Measurements from ENCODE around the gene SZT2. TPM values are rescaled to one million over a fixed set of nuclear protein-coding genes. Genes with fewer than 3 reads are reported as not detected.
"Not testable (repeated sequence)": the region's sequence is repeated elsewhere in the genome, so short reads cannot be mapped to it uniquely, and the experiment has no call there.

The SZT2 gene
- total and polyA plus RNA-seq, 2 of the 4 experiments (the other 2 are of a cell fraction) = 9.5 to 14.3 TPM

- Histone ChIP-seq H3K9me1 (ENCODE audit: insufficient read depth, low read length) (peaks cover 26% of the 10 kb centered on the region), H3K27ac (ENCODE audit: insufficient read depth, low read length) (peak overlapping the region; percentile 96), H3K4me1 (ENCODE audit: control insufficient read depth, insufficient read depth, low read length) (peaks cover 21% of the 10 kb centered on the region), H2BK120ac (ENCODE audit: low read depth, low read length) (peak overlapping the region; percentile 100), H2BK15ac (ENCODE audit: low read depth, low read length) (peak overlapping the region; percentile 97), H3K18ac (ENCODE audit: low read depth, low read length) (peak overlapping the region; percentile 98), H4K5ac (ENCODE audit: low read depth, low read length) (peak overlapping the region; percentile 79), H2AK5ac (ENCODE audit: low read depth, low read length) (peak overlapping the region; percentile 100), H3K79me1 (ENCODE audit: low read depth in 1 of 2, low read length in 2 of 2) (peaks cover 0 to 17% of the 10 kb centered on the region in 2 experiments; a peak in 3 of 4 replicates), H4K8ac (ENCODE audit: low read depth in 2 of 2, low read length in 2 of 2) (peak overlapping the region; percentile 98 to 100), H3K14ac (replicated peaks; ENCODE audit: low read depth, low read length) (peak overlapping the region; percentile 99), H2BK20ac (ENCODE audit: low read depth, low read length) (peak overlapping the region; percentile 100), H3K4me2 (ENCODE audit: low read depth, low read length) (peak overlapping the region; percentile 2; the same call in 1 of the 2 replicates), H2BK5ac (ENCODE audit: low read depth, low read length, poor library complexity, severe bottlenecking) (peak overlapping the region; percentile 98), H3K23ac (ENCODE audit: low read depth, low read length) (peak overlapping the region; percentile 96), H4K91ac (ENCODE audit: insufficient read depth, low read depth, low read length) (peak overlapping the region; percentile 100), H3K56ac (ENCODE audit: extremely low read depth, insufficient read depth, low read length) (peak overlapping the region; percentile 95), H3K4ac (ENCODE audit: low read depth, low read length) (peak overlapping the region; percentile 100), H2AK9ac (replicated peaks; ENCODE audit: low read depth, low read length, poor library complexity) (peak overlapping the region; percentile 95)
- H3K27me3 ChIP-seq (ENCODE audit: control insufficient read depth, insufficient read depth, low read length); H3K9me3 ChIP-seq (ENCODE audit: control insufficient read depth, insufficient read depth, low read length); H4K20me1 ChIP-seq (ENCODE audit: insufficient read depth, low read length); BruUV-seq (replicated peaks); intact Hi-C loops (cut with micrococcal nuclease); dilution Hi-C loops (cut with HindIII; ENCODE audit: low sequenced_read_pairs, unreplicated experiment); CTCF ChIA-PET; H3K36me3 ChIP-seq (ENCODE audit: control insufficient read depth, insufficient read depth, low read length); in situ Hi-C loops (cut with MboI; ENCODE audit: low sequenced_read_pairs); H3K9ac ChIP-seq (ENCODE audit: low read depth, low read length); H2AFZ ChIP-seq (replicated peaks; ENCODE audit: low read length, poor library complexity); POLR2A ChIA-PET (ENCODE audit: unreplicated experiment); H3K4me3 ChIP-seq (ENCODE audit: insufficient read depth, low read depth, low read length): not testable (repeated sequence)
- DNase-seq (peak; percentile 83), ATAC-seq (ENCODE audit: low read depth) (peak; percentile 32)
- 0 out of 2 replicates have a peak, but pooled peaks have one; percentile 48 for TF ChIP-seq CEBPB (IDR thresholded peaks at IDR 0.05; ENCODE audit: low read depth, low read length)
- 100% methylated on average over 3 of the region's 10 CpGs; no CpG with 5 or more reads in 1 of the 2 experiments for WGBS, 2 experiments (ENCODE audit: extremely low coverage in 2 of 2, insufficient read length in 1 of 2)
Observed at GRCh38 chr1:43475611-43476401, 86.1 kb downstream of the SZT2 start.
